GM12874 (cell line): Measurements from ENCODE around the gene GALNT2.

Source experiments
- CTCF ChIP-seq: IDR thresholded peaks from 2 replicates; pipeline ENCODE4 v1.5.1; 2011; ENCODE audit warnings: low read depth, mild to moderate bottlenecking, control low read depth, low read length, moderate library complexity; ENCODE audit not compliant: insufficient read depth

Gene GALNT2

GRCh38 chr1:230029244-230029941, 37.6 kb upstream of the GALNT2 start:
- TF ChIP-seq CTCF = no peak

- no peak for TF ChIP-seq CTCF
Measured at GRCh38 chr1:230030122-230030821, 36.8 kb upstream of the GALNT2 start.

- no peak for TF ChIP-seq CTCF
Measured at GRCh38 chr1:230031131-230031530, 35.9 kb upstream of the GALNT2 start.

GRCh38 chr1:230032516-230033281, 34.3 kb upstream of the GALNT2 start:
- TF ChIP-seq CTCF = no peak

- no peak for TF ChIP-seq CTCF
Measured at GRCh38 chr1:230037261-230037660, 29.8 kb upstream of the GALNT2 start.

GRCh38 chr1:230040440-230040839, 26.6 kb upstream of the GALNT2 start:
- no peak for TF ChIP-seq CTCF

GRCh38 chr1:230043081-230043480, 24.0 kb upstream of the GALNT2 start:
- TF ChIP-seq CTCF = no peak
